ENCODE results near the gene EFNA3.
A peak's percentile ranks its signal among the peaks of the same experiment; 100 is the strongest.

The EFNA3 gene

GRCh38 chr1:155040358-155041093 lies 38.1 kb upstream of the EFNA3 start:
- intact Hi-C loops (cut with micrococcal nuclease), result no loop called here
- Mint-ChIP-seq H3K4me1 (ENCODE audit: low read depth) (peaks cover 47% of the 10 kb centered on the region), H3K27me3 (peaks cover 39% of the 10 kb centered on the region), H3K4me3 (no peak overlapping the region), H3K36me3 (ENCODE audit: low read depth) (no peaks in the 10 kb centered on the region), H3K27ac (no peak overlapping the region), H3K9me3 (no peaks in the 10 kb centered on the region)

GRCh38 chr1:155042789-155043188 lies 35.8 kb upstream of the EFNA3 start:
- H3K27ac Mint-ChIP-seq, result no peak overlapping the region
- H3K36me3 Mint-ChIP-seq (ENCODE audit: low read depth), result no peaks in the 10 kb centered on the region
- intact Hi-C loops (cut with micrococcal nuclease), result no loop called here
- H3K4me1 Mint-ChIP-seq (ENCODE audit: low read depth), result peaks cover 32% of the 10 kb centered on the region
- no peak overlapping the region for H3K4me3 Mint-ChIP-seq
- H3K9me3 Mint-ChIP-seq, result no peaks in the 10 kb centered on the region
- peaks cover 37% of the 10 kb centered on the region for H3K27me3 Mint-ChIP-seq

- no peak overlapping the region for H3K4me3 Mint-ChIP-seq
- H3K4me1 Mint-ChIP-seq (ENCODE audit: low read depth), result peaks cover 31% of the 10 kb centered on the region
- peaks cover 33% of the 10 kb centered on the region for H3K27me3 Mint-ChIP-seq
- no peaks in the 10 kb centered on the region for H3K36me3 Mint-ChIP-seq (ENCODE audit: low read depth)
- peak overlapping the region; percentile 6 for H3K27ac Mint-ChIP-seq
- no peaks in the 10 kb centered on the region for H3K9me3 Mint-ChIP-seq
- intact Hi-C loops (cut with micrococcal nuclease), result no loop called here
These were observed 35.3 kb upstream of the EFNA3 start for GRCh38 chr1:155043301-155043702.

GRCh38 chr1:155043793-155044192 lies 34.8 kb upstream of the EFNA3 start:
- no peak overlapping the region for H3K4me3 Mint-ChIP-seq
- peaks cover 29% of the 10 kb centered on the region for H3K27me3 Mint-ChIP-seq
- no peaks in the 10 kb centered on the region for H3K36me3 Mint-ChIP-seq (ENCODE audit: low read depth)
- peaks cover 26% of the 10 kb centered on the region for H3K4me1 Mint-ChIP-seq (ENCODE audit: low read depth)
- intact Hi-C loops (cut with micrococcal nuclease), result no loop called here
- H3K27ac Mint-ChIP-seq, result peak overlapping the region; percentile 6
- no peaks in the 10 kb centered on the region for H3K9me3 Mint-ChIP-seq

GRCh38 chr1:155044365-155044764 lies 34.3 kb upstream of the EFNA3 start:
- Mint-ChIP-seq H3K9me3 (no peaks in the 10 kb centered on the region), H3K27ac (peak overlapping the region; percentile 42)

GRCh38 chr1:155044812-155045657 lies 33.6 kb upstream of the EFNA3 start:
- Mint-ChIP-seq H3K27me3 (peaks cover 21% of the 10 kb centered on the region), H3K27ac (peak overlapping the region; percentile 42), H3K4me3 (no peak overlapping the region), H3K9me3 (no peaks in the 10 kb centered on the region), H3K4me1 (ENCODE audit: low read depth) (peaks cover 26% of the 10 kb centered on the region), H3K36me3 (ENCODE audit: low read depth) (no peaks in the 10 kb centered on the region)
- intact Hi-C loops (cut with micrococcal nuclease), result loop anchor here (1.0 kb wide), 2 partner anchors 16 to 39 kb away; no protein-coding TSS in a partner anchor

More at GRCh38 chr1:155044365-155044764, 34.3 kb upstream of the EFNA3 start:
- peaks cover 21% of the 10 kb centered on the region for H3K4me1 Mint-ChIP-seq (ENCODE audit: low read depth)
- peaks cover 24% of the 10 kb centered on the region for H3K27me3 Mint-ChIP-seq
- H3K4me3 Mint-ChIP-seq, result no peak overlapping the region
- H3K36me3 Mint-ChIP-seq (ENCODE audit: low read depth), result no peaks in the 10 kb centered on the region
- intact Hi-C loops (cut with micrococcal nuclease), result no loop called here

GRCh38 chr1:155048449-155049334 lies 29.9 kb upstream of the EFNA3 start:
- H3K9me3 Mint-ChIP-seq, result no peaks in the 10 kb centered on the region
- peaks cover 53% of the 10 kb centered on the region for H3K4me1 Mint-ChIP-seq (ENCODE audit: low read depth)
- no peak overlapping the region for H3K4me3 Mint-ChIP-seq
- peaks cover 23% of the 10 kb centered on the region for H3K36me3 Mint-ChIP-seq (ENCODE audit: low read depth)
- intact Hi-C loops (cut with micrococcal nuclease), result no loop called here
- peaks cover 3% of the 10 kb centered on the region for H3K27me3 Mint-ChIP-seq
- H3K27ac Mint-ChIP-seq, result no peak overlapping the region

- Mint-ChIP-seq H3K4me1 (ENCODE audit: low read depth) (peaks cover 45% of the 10 kb centered on the region), H3K9me3 (no peaks in the 10 kb centered on the region), H3K36me3 (ENCODE audit: low read depth) (peaks cover 34% of the 10 kb centered on the region), H3K27me3 (peaks cover 3% of the 10 kb centered on the region), H3K4me3 (peak overlapping the region; percentile 87), H3K27ac (peak overlapping the region; percentile 90)
- intact Hi-C loops (cut with micrococcal nuclease), result loop anchor here (2.0 to 5.0 kb wide), 2 partner anchors 33 to 113 kb away; partner anchors contain the start of gene PMVK
These were observed 28.7 kb upstream of the EFNA3 start for GRCh38 chr1:155049651-155050559.

- H3K27ac Mint-ChIP-seq, result peak within 1 kb of the TSS; percentile 90
- H3K27me3 Mint-ChIP-seq, result peaks cover 3% of the 10 kb centered on the region
- H3K9me3 Mint-ChIP-seq, result no peaks in the 10 kb centered on the region
- intact Hi-C loops (cut with micrococcal nuclease), result loop anchor here (1.0 to 5.0 kb wide), 3 partner anchors 33 to 114 kb away; partner anchors contain the start of genes CKS1B and PMVK
- peaks cover 42% of the 10 kb centered on the region for H3K36me3 Mint-ChIP-seq (ENCODE audit: low read depth)
- H3K4me1 Mint-ChIP-seq (ENCODE audit: low read depth), result peaks cover 37% of the 10 kb centered on the region
- peak within 1 kb of the TSS; percentile 87 for H3K4me3 Mint-ChIP-seq
These were observed 27.9 kb upstream of the EFNA3 start, which contains the start of gene ADAM15 for GRCh38 chr1:155050560-155051341. ADAM15 (plus strand) TSS chr1:155051316; CDS start chr1:155051387, 71 bp downstream.

- intact Hi-C loops (cut with micrococcal nuclease), result loop anchor here (1.0 to 5.0 kb wide), 3 partner anchors 34 to 115 kb away; partner anchors contain the start of genes CKS1B and PMVK
- Mint-ChIP-seq H3K27ac (peak overlapping the region; percentile 90), H3K36me3 (ENCODE audit: low read depth) (peaks cover 48% of the 10 kb centered on the region), H3K27me3 (peaks cover 2% of the 10 kb centered on the region), H3K9me3 (no peaks in the 10 kb centered on the region), H3K4me1 (ENCODE audit: low read depth) (peaks cover 40% of the 10 kb centered on the region), H3K4me3 (peak overlapping the region; percentile 87)
These were observed 27.3 kb upstream of the EFNA3 start for GRCh38 chr1:155051342-155051776.

- intact Hi-C loops (cut with micrococcal nuclease), result loop anchor here (1.0 to 5.0 kb wide), 3 partner anchors 35 to 115 kb away; partner anchors contain the start of genes CKS1B and PMVK
- H3K9me3 Mint-ChIP-seq, result no peaks in the 10 kb centered on the region
- peak overlapping the region; percentile 90 for H3K27ac Mint-ChIP-seq
- peaks cover 41% of the 10 kb centered on the region for H3K4me1 Mint-ChIP-seq (ENCODE audit: low read depth)
- no peaks in the 10 kb centered on the region for H3K27me3 Mint-ChIP-seq
- peak overlapping the region; percentile 87 for H3K4me3 Mint-ChIP-seq
- H3K36me3 Mint-ChIP-seq (ENCODE audit: low read depth), result peaks cover 53% of the 10 kb centered on the region
These were observed 26.7 kb upstream of the EFNA3 start for GRCh38 chr1:155051777-155052398.

Measured in dendritic cell treated with granulocyte-macrophage colony-stimulating factor and Interleukin-4, amounts not matched to agents 40 ng/mL and 50 ng/mL, for 4 days (primary cell).